SK-N-SH treated with all-trans-retinoic acid at 6 μM for 48 hours (cell line): Measurements from ENCODE around the gene COL28A1.

Experiments used
- ATAC-seq: fragments of 200-7000 bp; cut with Tn5 transposase; 3 replicates; pipeline ENCODE4 v1.9.1; 2020; ENCODE audit warnings: mild to moderate bottlenecking, moderate library complexity
- ARNTL ChIP-seq: fragments of 450-650 bp; formaldehyde crosslinking; IDR thresholded peaks from 2 replicates; pipeline ENCODE4 v1.5.0; 2020; ENCODE audit warnings: low read depth, mild to moderate bottlenecking, moderate library complexity, borderline replicate concordance
- BACH2 ChIP-seq: fragments of 250-450 bp; sonication (Bioruptor Pico); IDR thresholded peaks from 2 replicates; pipeline ENCODE4 v1.9.0; 2021; ENCODE audit warnings: mild to moderate bottlenecking, borderline replicate concordance
- CREB5 ChIP-seq: fragments of 250-450 bp; sonication (Bioruptor Pico); IDR thresholded peaks from 2 replicates; pipeline ENCODE4 v1.5.1; 2020; ENCODE audit warnings: low read depth, mild to moderate bottlenecking, moderate library complexity
- CSDC2 ChIP-seq: fragments of 250-450 bp; sonication (Bioruptor Pico); IDR thresholded peaks from 2 replicates; pipeline ENCODE4 v1.5.0; 2020; ENCODE audit warnings: mild to moderate bottlenecking, moderate library complexity
- CSRNP3 ChIP-seq: fragments of 250-450 bp; sonication (Bioruptor Pico); IDR thresholded peaks from 2 replicates; pipeline ENCODE4 v1.5.1; 2021; ENCODE audit warnings: mild to moderate bottlenecking, moderate library complexity
- GLIS3 ChIP-seq: fragments of 250-450 bp; sonication (Bioruptor Pico); IDR thresholded peaks from 2 replicates; pipeline ENCODE4 v1.5.0; 2020; ENCODE audit warnings: mild to moderate bottlenecking, moderate library complexity
- ISL1 ChIP-seq: fragments of 250-450 bp; sonication (Bioruptor Pico); IDR thresholded peaks from 2 replicates; pipeline ENCODE4 v2.1.2; 2022; ENCODE audit warnings: mild to moderate bottlenecking, moderate library complexity
- OSR1 ChIP-seq: fragments of 250-450 bp; sonication (Bioruptor Pico); IDR thresholded peaks from 2 replicates; pipeline ENCODE4 v1.8.0; 2022; ENCODE audit warnings: moderate library complexity, mild to moderate bottlenecking, inconsistent platforms
- PATZ1 ChIP-seq: fragments of 250-450 bp; sonication (Bioruptor Pico); IDR thresholded peaks from 2 replicates; pipeline ENCODE4 v1.8.0; 2020; ENCODE audit warnings: mild to moderate bottlenecking, moderate library complexity, borderline replicate concordance
- RARB ChIP-seq: fragments of 250-450 bp; sonication (Bioruptor Pico); IDR thresholded peaks from 2 replicates; pipeline ENCODE4 v1.8.0; 2021; ENCODE audit warnings: mild to moderate bottlenecking, moderate library complexity
- SNAI2 ChIP-seq: fragments of 250-450 bp; sonication (Bioruptor Pico); IDR thresholded peaks from 2 replicates; pipeline ENCODE4 v1.5.0; 2020; ENCODE audit warnings: mild to moderate bottlenecking, moderate library complexity
- TCF4 ChIP-seq: fragments of 250-450 bp; sonication (Bioruptor Pico); IDR thresholded peaks from 2 replicates; pipeline ENCODE4 v1.8.0; 2021; ENCODE audit warnings: mild to moderate bottlenecking, moderate library complexity, borderline replicate concordance
- TOX ChIP-seq: fragments of 250-450 bp; sonication (Bioruptor Pico); IDR thresholded peaks from 2 replicates; pipeline ENCODE4 v1.8.0; 2021; ENCODE audit warnings: mild to moderate bottlenecking, moderate library complexity, borderline replicate concordance
- TSHZ2 ChIP-seq: fragments of 250-450 bp; sonication (Bioruptor Pico); IDR thresholded peaks from 2 replicates; pipeline ENCODE4 v1.5.0; 2020; ENCODE audit warnings: mild to moderate bottlenecking, moderate library complexity
- ZC3H10 ChIP-seq: fragments of 250-450 bp; sonication (Bioruptor Pico); IDR thresholded peaks from 2 replicates; pipeline ENCODE4 v1.5.1; 2021; ENCODE audit warnings: mild to moderate bottlenecking, moderate library complexity
- ZFP3 ChIP-seq: fragments of 250-450 bp; sonication (Bioruptor Pico); IDR thresholded peaks from 2 replicates; pipeline ENCODE4 v1.5.0; 2020; ENCODE audit warnings: mild to moderate bottlenecking, moderate library complexity
- ZFP30 ChIP-seq: fragments of 450-650 bp; formaldehyde crosslinking; IDR thresholded peaks from 2 replicates; pipeline ENCODE4 v1.5.0; 2022; ENCODE audit warnings: mild to moderate bottlenecking, moderate library complexity
- ZNF565 ChIP-seq: fragments of 450-650 bp; formaldehyde crosslinking; conservative IDR thresholded peaks from 2 replicates; pipeline ENCODE4 v1.5.0; 2020; ENCODE audit warnings: low read depth, mild to moderate bottlenecking, moderate library complexity
- ZNF70 ChIP-seq: fragments of 450-650 bp; formaldehyde crosslinking; IDR thresholded peaks from 2 replicates; pipeline ENCODE4 v1.5.0; 2020; ENCODE audit warnings: mild to moderate bottlenecking, moderate library complexity
- ZNF8 ChIP-seq: fragments of 450-650 bp; formaldehyde crosslinking; IDR thresholded peaks from 2 replicates; pipeline ENCODE4 v1.5.0; 2020; ENCODE audit warnings: mild to moderate bottlenecking, moderate library complexity
- TF ChIP-seq, protein P1 (sequence below): fragments of 250-450 bp; sonication (Bioruptor Pico); IDR thresholded peaks from 2 replicates; pipeline ENCODE4 v1.8.0; 2021; ENCODE audit warnings: low read depth, mild to moderate bottlenecking, moderate library complexity, borderline replicate concordance

The COL28A1 gene

DNA sequence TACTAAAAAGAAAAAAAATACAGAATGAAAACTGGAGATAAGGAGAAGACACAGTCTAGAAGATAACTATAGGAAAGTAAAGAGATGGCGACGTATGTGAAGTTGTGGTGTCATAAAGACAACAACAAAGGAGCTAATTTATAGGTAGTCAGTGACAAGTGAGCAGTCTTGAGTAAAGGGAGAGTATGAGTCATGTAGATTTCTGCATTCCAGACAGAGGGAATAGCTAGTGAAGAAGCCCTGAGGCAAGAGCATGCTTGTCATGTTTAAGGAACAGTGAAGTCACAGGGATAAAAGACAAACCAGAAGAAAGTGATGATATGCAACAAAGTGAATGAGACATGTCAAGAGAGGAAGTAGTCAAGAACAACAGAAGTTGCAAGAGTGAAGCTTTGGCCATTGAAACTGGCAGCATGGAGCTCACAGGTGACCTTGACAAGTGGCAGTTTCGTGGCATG lies 28.7 kb upstream of the COL28A1 start:
- ATAC-seq = peak; percentile 13; the same call in 2 of the 3 replicates
- peak; percentile 46 for TF ChIP-seq ISL1 (CRISPR knock-in tag)
- no peak for TF ChIP-seq ZFP30
- no peak for TF ChIP-seq TCF4
- 0 out of 2 replicates have a peak, but pooled peaks have one; percentile 23 for TF ChIP-seq CSDC2 (CRISPR knock-in tag)
- TF ChIP-seq ARNTL (CRISPR knock-in tag) = no peak

GRCh38 chr7:7563813-7564212 lies 28.1 kb upstream of the COL28A1 start:
- TF ChIP-seq ZFP3 (CRISPR knock-in tag) (no peak), ZNF70 (CRISPR knock-in tag) (no peak), ZNF565 (no peak), ZNF8 (CRISPR knock-in tag) (no peak), ZC3H10 (no peak), TCF4 (no peak), RARB (CRISPR knock-in tag) (no peak), TSHZ2 (no peak), BACH2 (CRISPR knock-in tag) (no peak), CSDC2 (CRISPR knock-in tag) (no peak), ZFP30 (no peak), SNAI2 (CRISPR knock-in tag) (no peak), CSRNP3 (CRISPR knock-in tag) (no peak), CREB5 (CRISPR knock-in tag) (no peak), ISL1 (CRISPR knock-in tag) (no peak), PATZ1 (CRISPR knock-in tag) (no peak), GLIS3 (CRISPR knock-in tag) (no peak), TOX (CRISPR knock-in tag) (no peak)
- TF ChIP-seq, protein P1, sequence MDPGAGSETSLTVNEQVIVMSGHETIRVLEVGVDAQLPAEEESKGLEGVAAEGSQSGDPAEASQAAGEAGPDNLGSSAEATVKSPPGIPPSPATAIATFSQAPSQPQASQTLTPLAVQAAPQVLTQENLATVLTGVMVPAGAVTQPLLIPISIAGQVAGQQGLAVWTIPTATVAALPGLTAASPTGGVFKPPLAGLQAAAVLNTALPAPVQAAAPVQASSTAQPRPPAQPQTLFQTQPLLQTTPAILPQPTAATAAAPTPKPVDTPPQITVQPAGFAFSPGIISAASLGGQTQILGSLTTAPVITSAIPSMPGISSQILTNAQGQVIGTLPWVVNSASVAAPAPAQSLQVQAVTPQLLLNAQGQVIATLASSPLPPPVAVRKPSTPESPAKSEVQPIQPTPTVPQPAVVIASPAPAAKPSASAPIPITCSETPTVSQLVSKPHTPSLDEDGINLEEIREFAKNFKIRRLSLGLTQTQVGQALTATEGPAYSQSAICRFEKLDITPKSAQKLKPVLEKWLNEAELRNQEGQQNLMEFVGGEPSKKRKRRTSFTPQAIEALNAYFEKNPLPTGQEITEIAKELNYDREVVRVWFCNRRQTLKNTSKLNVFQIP (CRISPR knock-in tag) = no peak
- no peak for ATAC-seq

- TF ChIP-seq TSHZ2 (no peak), OSR1 (CRISPR knock-in tag) (no peak), ZNF8 (CRISPR knock-in tag) (no peak)
- ATAC-seq = no peak
Observed at GRCh38 chr7:7563269-7563668, 27.6 kb upstream of the COL28A1 start.
